HG03342 (cell line): ENCODE data around the gene FKBP14.
"Not testable (repeated sequence)": the region's sequence is repeated elsewhere in the genome, so short reads cannot be mapped to it uniquely, and the experiment has no call there.

Experiments used
- ATAC-seq: cut with Tn5 transposase; IDR thresholded peaks from one replicate; pipeline ENCODE4 v1.9.1; 2021; ENCODE audit warnings: mild to moderate bottlenecking, moderate library complexity; ENCODE audit not compliant: unreplicated experiment

FKBP14 gene, protein sequence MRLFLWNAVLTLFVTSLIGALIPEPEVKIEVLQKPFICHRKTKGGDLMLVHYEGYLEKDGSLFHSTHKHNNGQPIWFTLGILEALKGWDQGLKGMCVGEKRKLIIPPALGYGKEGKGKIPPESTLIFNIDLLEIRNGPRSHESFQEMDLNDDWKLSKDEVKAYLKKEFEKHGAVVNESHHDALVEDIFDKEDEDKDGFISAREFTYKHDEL

DNA sequence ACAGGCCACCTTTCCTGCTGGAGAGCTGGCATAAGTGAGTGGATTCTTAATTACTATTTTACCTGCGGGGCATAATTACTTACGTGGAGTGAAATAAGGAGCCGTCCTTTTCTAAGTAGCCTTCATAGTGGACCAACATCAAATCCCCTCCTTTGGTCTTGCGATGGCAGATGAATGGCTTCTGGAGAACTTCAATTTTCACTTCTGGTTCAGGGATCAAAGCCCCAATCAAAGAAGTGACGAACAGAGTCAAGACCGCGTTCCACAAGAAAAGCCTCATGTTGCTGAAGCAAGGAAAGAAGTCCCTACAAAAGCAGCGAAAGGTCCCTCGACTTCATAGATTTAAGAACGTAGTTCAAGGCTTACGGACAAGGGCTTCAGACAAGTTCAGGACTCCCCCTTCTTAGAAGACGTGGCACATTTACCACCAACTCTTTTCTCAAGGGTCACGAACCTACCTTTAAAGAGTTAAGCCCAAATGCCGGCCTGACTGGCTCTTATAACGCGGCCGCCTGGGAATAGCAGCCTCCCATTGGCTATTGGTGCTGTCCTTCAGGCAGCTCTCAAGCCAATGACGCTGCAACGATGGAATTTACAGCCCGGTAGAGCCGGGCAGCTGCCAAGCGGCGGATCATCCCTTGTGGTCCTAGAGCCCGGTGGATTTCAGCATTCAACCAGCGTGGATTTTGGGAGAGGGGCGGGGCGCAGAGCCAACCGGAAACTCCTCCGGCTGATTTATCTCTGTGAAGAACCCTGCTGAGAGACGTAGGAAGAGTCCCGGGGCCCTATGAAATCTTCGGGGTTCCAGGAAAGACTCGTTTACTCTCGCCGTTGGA lies at the start of gene FKBP14:
Gene FKBP14, minus strand, starts transcription at position 474 of the 836 bp plus-strand sequence. Its CDS starts 194 bp downstream, at position 280.
- peak; percentile 79 for ATAC-seq

DNA sequence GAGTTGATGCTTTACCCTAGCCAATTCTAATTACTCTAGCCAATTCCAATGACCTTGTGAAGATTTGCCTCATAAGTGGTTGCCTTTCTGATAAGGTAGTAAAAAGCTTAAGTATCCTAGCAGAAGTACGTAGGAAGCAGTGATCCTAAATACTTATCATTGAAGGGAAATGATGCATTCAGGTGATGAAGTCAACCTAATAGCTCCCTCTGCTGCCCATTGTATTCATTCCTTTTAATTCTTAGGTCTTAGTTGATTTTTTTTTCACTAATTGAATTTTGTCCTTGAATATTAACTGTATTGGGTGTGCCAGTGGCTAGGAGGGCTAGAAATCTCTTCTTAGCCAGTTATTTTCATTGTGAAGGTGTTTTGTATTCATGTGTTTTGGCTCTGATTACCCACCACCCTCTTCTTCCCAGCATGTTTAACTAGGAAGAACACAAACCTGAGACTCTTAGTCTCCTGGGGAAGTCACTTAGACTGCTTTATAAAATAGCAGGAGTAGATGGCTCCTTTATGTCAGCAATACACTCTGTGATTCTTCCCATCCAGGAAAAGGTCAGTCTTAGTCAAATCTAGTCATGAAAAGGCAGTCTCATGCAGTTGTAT lies 48.0 kb upstream of the FKBP14 start:
- ATAC-seq, result no peak

DNA sequence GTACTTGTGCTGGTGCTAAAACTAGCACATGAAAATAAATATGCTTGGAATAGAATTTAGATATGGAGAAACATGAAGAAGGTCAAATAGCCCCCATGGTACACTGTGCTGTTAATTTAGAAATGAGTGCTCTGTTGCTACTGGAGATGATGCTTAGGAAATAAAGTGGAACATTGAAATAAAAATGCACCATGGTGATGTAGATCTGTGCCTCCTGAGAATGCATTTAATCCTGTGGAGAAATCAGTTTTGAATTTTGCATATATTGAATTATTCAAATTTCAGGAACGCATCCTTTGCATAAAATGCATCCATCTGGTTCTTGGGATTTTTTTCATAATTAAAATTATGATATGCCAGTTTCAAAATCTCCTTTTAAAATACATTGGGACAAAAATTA lies 46.2 kb upstream of the FKBP14 start:
- no peak for ATAC-seq

DNA sequence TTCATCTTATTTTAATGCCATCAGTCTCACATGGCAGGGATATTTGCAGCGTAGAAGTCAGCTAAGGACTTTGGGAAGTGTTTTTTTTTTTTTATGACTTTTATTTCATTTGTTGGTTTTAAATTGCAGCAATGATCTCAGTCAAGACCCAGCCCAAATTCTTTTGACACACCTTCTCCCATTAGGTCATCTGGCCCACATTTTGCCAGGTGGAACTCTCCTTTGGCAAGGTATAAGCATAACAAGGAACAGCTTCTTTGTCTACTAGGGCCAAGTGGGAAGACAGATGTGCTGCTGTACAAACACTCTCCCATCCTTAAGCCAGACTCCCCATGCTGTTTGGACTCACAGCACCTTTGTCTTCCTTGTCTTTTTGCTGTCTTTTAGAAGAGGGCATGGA lies 43.5 kb upstream of the FKBP14 start:
- ATAC-seq, result no peak

DNA sequence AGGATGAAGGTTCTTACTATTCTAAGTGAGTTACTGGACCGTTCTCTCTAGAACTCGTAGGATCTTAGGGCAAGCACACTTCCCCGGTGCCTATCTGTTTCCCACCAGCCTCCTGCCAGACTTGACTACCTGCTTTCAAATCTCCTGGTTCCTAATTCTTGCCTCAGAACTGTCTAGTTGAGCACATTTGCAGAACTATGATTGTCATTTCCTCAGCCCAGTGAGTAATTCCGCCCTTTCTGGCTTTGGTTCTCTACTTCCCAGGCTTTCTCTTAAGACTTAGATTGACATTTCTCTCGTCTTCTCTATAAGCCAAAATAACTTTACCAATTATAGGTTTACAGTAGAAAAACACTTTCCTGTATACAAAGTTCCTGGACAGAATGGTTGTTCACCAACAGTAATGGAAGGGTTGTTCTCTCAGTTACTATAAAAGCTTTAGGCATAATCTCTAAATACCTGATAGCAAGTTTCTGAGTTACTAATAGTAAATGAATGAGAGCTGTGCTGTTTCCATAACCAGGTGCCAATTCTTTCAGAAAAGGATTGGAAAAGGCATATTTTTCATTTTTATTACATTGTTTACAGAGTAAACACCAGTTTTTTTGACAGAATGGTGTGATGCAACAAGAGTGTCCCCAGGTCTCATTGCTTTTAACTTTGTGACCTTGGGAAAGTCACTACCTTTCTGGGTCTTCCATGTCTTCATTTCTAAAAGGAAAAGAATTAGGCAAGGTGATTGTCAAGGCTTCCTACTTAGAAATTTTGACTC lies 42.8 kb upstream of the FKBP14 start:
- no peak for ATAC-seq

DNA sequence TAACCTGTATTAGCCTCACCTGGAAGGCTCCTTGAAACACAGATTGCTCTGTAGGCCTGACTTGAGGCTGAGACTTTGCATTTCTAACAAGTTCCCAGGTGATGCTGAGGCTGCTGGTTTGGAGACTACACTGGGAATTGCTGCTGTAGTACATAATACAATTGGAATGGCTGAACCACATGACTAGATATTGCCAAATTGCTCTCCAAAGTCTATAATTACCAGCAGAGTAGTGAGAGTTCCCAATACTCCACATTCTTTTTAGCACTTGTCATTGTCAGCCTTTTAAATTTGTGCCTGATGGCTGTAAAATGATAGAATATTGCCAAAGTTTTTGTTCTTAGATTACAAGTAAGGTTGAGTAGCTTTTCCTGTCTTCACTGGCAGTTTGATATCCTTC lies 41.6 kb upstream of the FKBP14 start:
- no peak for ATAC-seq

DNA sequence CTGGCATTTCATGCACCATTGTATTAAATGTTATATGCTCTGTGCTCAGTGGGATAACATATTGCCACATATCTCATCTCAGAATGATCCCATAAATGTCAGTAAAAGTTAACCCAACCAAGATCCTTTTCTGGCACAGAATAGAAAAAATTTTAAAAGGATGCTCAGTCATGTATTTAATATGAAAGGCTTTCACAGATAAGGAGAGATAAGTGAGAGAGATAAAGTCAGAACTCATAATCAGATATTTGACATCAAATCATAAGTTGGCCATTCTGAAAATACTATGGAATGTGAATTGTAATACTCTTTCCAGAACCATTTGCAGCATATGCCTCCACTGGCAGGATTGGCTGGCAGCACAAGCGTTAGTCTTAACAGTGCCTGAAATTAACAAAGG lies 40.2 kb upstream of the FKBP14 start:
- no peak for ATAC-seq

DNA sequence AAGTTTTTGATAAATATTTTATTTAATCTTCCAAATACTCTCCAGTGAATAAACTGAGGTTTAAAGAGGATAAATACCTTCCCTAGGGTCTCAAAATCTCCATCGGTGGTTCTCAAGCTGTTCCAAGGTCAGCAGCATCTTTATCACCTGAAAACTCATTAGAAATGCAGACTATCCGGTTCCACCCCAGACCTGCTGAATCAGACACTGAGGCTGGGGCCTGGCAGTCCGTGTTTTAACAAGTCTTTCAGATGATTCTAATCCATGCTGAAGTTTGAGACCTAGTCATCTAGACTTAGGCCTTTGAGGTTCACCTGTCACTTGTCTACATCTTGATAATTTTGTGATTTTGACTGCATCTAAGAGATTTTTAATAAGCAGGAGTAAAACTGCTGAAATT lies 39.2 kb upstream of the FKBP14 start:
- ATAC-seq, result no peak

DNA sequence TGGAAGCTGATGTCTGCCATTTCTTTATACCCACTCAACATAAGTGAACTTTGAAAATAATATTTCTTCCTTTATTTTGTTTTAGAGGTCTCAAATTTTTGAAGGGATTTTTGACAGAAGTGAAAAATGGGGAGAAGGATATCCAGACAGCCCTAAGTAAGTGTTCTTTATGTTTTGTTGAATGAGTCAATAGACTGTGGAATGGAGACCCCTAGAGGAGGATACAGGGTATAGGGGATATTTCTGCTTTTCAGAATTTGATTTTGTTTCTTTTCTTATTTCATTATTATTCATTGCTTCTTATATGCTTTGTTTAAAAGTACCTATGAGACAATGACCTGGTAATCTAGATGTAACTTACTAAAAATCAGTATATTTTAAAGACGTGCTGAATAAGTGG lies 36.1 kb upstream of the FKBP14 start:
- no peak for ATAC-seq

DNA sequence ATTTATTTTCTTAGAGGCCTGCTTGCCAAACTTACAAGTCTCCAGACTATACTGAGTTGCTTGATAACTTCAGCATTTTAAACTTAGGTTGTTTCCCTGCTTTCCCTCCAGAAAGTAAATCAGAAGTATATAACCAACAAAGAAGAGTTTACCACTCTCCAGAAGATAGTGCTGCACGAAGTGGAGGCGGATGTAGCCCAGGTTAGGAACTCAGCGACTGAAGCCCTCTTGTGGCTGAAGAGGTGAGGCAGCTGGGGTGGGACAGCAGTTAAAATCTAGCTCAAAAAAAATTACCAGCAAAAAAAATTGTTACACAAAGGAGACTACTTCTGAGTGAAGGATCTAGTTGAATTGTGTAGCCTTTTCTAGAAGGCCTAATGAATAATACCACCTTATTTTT lies 35.3 kb upstream of the FKBP14 start:
- not testable (repeated sequence) for ATAC-seq

DNA sequence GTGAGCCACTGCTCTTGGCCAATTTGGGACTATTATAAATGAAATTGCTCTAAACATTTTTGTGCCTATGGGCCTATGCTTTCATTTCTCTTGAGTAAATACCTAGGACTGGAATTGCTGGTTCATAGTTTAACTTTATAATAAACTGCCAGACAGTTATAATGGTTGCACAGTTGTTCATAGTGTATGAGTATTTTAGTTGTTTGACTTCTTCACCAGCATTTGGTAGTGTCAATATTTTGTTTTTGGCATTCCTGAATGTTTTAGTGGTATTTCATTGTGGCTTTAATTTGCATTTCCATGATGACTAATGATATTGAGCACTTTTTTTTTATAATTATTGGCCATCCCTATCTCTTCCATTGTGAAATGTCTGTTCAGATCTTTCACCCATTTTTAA lies 31.2 kb upstream of the FKBP14 start:
- ATAC-seq, result no peak

DNA sequence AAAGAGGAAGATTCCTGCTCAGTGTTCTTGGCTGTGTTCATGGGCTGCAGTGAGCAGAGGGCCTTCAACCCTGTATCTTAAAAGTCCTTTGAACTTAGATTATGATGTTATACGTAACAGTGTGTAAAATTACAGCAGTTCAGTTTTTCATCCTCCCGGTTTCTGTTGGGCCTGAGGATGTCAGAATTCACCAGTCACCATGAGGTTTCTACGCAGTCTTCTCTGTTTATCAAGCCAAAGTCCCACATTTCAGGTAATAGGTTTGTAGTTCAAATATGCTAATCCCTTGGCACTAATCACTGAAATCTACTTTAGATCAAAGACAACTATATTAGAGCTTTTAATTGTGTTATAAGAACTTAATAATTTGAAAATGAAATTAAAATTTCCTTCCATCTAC lies 26.6 kb upstream of the FKBP14 start:
- no peak for ATAC-seq

DNA sequence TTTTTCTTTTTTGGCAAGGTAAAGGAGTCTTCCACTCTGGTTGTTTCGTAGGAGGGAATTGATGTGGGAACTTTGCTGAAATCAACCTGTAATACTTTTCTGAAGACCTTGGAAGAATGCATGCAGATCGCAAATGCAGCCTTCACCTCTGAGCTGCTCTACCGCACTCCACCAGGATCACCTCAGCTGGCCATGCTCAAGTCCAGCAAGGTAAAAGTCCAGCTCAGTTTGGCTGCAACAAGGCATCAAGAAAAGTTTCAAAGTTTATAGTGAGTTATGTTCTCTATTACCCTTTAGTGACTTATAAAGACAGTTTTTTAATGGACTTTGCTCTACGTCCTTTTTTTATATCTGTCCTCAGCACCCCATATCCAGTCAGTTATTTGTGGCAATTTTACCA lies 22.7 kb upstream of the FKBP14 start:
- ATAC-seq, result no peak

DNA sequence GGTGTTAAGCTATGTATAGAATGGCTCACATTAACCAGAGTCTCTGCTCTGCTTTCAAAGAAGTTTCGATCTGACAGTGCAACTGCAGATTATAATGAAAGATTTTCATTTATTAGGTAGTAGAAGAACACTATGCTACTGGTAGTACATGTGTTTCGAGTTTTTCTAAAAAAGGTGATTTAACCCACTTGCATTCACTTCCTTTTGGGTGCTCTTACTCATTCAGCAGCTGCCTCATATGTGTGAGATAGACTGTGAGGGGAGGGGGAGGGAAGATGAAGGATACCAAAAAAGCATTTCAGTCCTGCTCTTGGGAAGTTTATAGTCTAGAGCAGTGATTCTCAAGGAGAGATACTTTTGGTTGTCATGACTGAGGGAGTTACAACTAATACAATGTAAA lies 22.1 kb upstream of the FKBP14 start:
- ATAC-seq, result no peak

DNA sequence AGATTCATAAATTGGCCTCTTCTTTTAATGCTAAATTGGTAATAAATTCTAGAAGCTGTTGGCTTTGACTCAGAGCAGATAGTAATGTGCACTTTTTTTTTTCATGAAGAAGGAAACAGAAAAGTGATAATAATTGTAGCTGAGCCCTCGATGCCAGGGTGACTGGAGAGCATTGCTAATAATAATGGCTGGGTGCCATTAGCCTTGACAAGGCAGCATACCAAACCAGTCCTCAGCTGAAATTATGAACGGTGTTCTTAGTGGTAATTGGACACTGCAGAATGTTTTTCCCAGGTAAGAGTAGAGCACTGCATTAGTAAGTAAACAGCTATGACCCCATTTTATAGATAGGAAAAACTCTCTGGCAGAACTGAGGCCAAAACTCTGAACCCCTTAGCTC lies 20.6 kb upstream of the FKBP14 start:
- ATAC-seq, result no peak

DNA sequence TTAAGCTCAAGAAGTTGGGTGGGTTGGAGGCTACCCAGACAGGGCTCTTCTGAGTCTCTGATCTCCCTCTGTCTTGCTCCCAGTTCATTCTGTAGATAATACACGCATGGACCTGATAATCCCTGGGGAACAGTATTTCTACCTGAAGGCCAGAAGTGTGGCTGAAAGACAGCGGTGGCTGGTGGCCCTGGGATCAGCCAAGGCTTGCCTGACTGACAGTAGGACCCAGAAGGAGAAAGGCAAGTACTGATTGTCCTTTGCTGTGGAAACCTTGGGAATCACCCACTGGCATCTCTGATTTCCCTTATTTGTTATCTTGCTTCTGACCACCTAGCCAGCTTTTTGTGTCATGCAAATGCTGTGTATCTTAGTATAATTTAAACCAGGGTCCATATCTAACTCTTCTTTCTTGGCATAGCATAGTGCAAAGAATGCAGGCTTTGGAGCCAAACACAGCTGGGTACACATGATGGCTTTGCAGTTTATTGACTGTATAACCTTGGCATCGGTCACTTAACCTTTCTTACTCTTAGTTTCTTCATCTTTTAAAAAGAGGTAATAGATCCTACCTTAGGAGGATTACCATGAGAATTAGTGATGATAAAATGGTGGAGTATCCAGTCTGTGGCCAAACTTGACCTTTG lies 19.7 kb upstream of the FKBP14 start:
- no peak for ATAC-seq

DNA sequence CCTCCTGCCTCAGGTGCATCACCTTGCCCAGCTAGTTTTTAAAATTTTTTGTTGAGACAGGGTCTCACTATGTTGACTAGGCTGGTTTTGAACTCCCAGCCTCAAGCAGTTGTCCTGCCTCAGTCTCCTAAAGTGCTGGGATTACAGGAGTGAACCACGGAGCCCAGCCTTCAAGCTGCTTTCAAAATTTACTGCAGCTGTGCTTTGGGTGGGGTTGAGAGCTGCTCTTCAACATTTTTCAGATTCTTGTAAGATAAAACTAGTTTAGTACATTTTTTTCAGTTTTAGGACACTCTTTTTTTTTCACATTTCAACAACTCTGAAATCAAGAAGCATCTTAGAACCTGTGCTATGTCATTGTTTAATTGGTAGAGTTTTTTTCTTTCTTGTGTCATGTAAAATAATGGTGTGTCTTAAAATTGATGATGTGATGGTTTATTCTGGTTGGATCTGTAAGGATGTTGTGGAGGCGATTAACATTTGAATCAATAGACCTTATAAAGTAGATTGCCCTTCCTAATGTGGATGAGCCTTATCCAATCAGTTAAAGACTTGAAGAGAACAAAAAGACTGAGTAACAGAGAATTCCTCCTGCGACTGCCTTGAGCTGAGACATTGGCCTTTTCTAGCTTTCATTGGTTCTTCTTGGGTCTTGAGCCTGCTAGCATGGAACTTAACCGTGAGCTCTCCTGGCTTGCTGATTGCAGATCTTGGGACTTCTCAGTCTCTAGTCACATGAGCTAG lies 15.2 kb upstream of the FKBP14 start:
- ATAC-seq, result no peak

DNA sequence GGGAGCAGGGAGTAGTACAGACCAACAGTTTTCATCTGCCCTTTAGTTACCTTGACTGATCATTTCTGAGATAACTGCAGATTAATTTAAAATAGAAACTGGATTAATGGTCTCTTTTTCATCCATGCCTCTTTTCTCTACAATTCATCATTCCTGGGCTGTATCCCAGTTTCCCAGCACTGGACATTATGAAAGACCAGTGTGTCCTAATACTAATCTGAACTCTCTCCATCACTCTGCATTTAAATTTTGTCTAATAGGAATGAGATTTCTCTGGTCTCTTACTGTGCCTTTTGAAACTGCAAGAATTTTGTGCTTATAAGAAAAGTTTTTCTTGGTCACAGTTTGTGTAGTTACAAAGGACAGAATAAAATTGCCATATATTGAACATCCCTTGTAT lies 14.4 kb upstream of the FKBP14 start:
- ATAC-seq, result no peak

DNA sequence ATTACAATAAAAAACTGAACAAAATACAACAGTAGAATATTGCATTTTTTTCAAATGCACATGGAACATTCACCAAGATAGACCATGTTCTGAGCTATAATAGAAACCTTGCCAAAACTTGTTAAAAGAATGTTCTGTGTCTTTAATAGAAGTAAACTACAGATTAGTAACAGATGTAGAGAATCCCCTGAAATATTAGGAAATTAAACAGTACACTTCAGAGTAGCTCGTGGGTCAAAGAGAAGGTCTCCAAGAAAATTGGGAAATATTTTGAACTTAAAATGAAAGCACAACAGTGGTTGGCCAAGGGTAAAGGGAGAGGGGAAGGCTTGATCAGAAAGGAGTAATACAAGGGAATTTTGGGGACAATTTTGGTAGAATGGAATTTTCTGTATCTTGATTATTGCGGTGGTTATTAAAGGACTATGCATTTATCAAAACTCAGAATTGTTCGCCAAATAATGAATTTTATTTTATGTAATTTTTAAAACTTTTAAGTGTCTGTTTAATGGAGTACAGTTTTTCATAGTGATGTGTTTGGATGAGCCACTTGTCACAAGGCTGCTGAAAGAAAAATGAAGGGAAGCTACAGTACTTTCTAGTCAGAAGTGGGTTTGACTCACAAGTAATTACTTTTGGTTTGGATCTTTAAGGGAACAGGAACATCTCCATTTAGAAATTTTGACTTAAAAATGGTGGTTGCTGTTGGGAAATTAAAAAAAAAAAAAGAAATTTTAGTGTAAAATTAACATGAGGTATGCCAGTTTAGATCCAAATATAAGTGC lies 11.9 kb upstream of the FKBP14 start:
- no peak for ATAC-seq
